Lung (tissue), 12 donors: Measurements from ENCODE around the gene ROCK2. TPM values are rescaled to one million over a fixed set of nuclear protein-coding genes. Genes with fewer than 3 reads are reported as not detected.

Experiments used
- ATAC-seq: fragments of 200-7000 bp; cut with Tn5 transposase; one replicate; pipeline ENCODE4 v1.9.1; 2020; ENCODE audit warnings: moderate number of reproducible peaks; ENCODE audit not compliant: insufficient read depth, low FRiP score
- DNase-seq, 3 donors: peaks; one replicate each; pipeline ENCODE4 v3.0.0-alpha.2; 2013 to 2017
- H3K27ac ChIP-seq, 2 donors: one replicate each; pipeline ENCODE4 v1.5.1; 2013; ENCODE audit warnings: mild to moderate bottlenecking in 2 of 2, moderate library complexity in 2 of 2, control low read depth in 1 of 2, inconsistent platforms in 1 of 2, low read depth in 1 of 2, low read length in 1 of 2
- H3K27me3 ChIP-seq, 3 donors: one replicate each; pipeline ENCODE4 v1.5.1; 2013; ENCODE audit warnings: low read length in 2 of 3; ENCODE audit not compliant: control insufficient read depth in 3 of 3, insufficient read depth in 3 of 3
- H3K36me3 ChIP-seq, 4 donors: one replicate each; pipeline ENCODE4 v1.5.1; 2013; ENCODE audit warnings: low read length in 4 of 4, mild to moderate bottlenecking in 1 of 4, moderate library complexity in 1 of 4; ENCODE audit not compliant: control insufficient read depth in 4 of 4, insufficient read depth in 4 of 4
- H3K4me1 ChIP-seq, 5 donors: one replicate each; pipeline ENCODE4 v1.5.1; 2013; ENCODE audit warnings: low read length in 5 of 5, mild to moderate bottlenecking in 2 of 5, moderate library complexity in 1 of 5; ENCODE audit not compliant: control insufficient read depth in 5 of 5, insufficient read depth in 5 of 5
- H3K4me3 ChIP-seq: one replicate; pipeline ENCODE4 v1.5.1; 2013; ENCODE audit warnings: mild to moderate bottlenecking, control low read depth, moderate library complexity
- H3K9ac ChIP-seq, 2 donors: one replicate each; pipeline ENCODE4 v1.5.1; 2013; ENCODE audit warnings: low read length in 2 of 2, control low read depth in 1 of 2; ENCODE audit not compliant: insufficient read depth in 1 of 2
- H3K9me3 ChIP-seq, 4 donors: one replicate each; pipeline ENCODE4 v1.5.1; 2013; ENCODE audit warnings: low read length in 3 of 4, mild to moderate bottlenecking in 1 of 4, moderate library complexity in 1 of 4; ENCODE audit not compliant: control insufficient read depth in 4 of 4, insufficient read depth in 3 of 4
- WGBS, 2 donors: extraction: QIAGEN DNeasy Blood & Tissue Kit; methylation state at CpG; one replicate each; pipeline ENCODE4 v1.1.7; 2013; 5-methylcytosine and 5-hydroxymethylcytosine counted together
- polyA plus RNA-seq, 2 donors: library from polyadenylated mRNA; stranded (reverse); fragments of 200-250 nt; gene quantifications; one replicate each; pipeline ENCODE4 v1.2.1, GENCODE V29; 2013
- total RNA-seq, 2 donors: library from RNA; depleted of rRNA in 1 of 2; stranded (reverse); fragments of >200 nt in 1 of 2; gene quantifications; one replicate each; pipeline ENCODE4 v1.2.1, GENCODE V29; 2014 to 2021
- TF ChIP-seq, protein P1 (sequence below): IDR thresholded peaks from 2 replicates; pipeline ENCODE4 v1.5.1; 2012; ENCODE audit warnings: mild to moderate bottlenecking; ENCODE audit errors: control extremely low read depth, extremely low read depth
- donor health status: control.
- donor health status: control.
- donor health status: Bipolar disorder and iron deficiency.
- donor health status: healthy.
- donor health status: DM: yes; HTN: yes; CAD: no.

Gene ROCK2
- total and polyA plus RNA-seq, 4 donors = 8.0 to 103 (median 28.7) TPM

DNA sequence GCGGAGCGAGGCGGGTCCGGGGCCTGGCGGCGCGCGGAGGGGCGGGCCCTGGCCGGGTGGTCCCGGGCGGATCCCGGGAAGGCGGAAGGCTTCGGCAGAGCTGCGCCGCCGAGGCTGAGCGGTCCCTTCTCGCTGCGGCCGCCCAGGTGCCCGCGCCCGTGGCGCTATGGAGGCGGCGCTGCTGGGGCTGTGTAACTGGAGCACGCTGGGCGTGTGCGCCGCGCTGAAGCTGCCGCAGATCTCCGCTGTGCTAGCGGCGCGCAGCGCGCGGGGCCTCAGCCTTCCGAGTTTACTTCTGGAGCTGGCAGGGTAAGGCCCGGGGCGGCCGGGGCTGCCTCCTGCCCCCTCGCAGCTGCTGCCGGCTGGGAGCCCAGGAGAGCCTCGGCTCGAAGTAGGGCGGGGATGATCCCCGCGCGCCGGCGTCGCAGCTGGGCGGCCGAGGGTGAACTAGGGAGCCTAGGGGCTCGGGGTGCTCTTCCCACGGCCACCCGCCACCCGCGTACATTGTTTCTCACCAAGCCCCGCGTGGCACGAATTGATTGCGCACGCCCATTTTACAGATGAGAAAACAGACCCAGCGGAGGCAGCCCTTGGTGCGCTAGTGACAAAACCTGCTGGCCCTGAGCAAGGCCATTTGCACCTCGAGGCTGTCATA, 188.9 kb downstream of the ROCK2 start, which contains the start of gene SLC66A3:
SLC66A3 (plus strand) TSS at position 87 of the 655 bp plus-strand sequence; CDS start at position 167, 80 bp downstream.
- Histone ChIP-seq H3K27me3 (peaks cover 0 to 2% (median 0%) of the 10 kb centered on the region in 3 donors), H3K4me3 (peak within 1 kb of the TSS; percentile 55), H3K36me3 (no peaks in the 10 kb centered on the region), H3K4me1 (peaks cover 0 to 15% (median 6%) of the 10 kb centered on the region in 5 donors), H3K9ac (peak within 1 kb of the TSS; percentile 25 to 28), H3K27ac (peak within 1 kb of the TSS; percentile 91 to 95), H3K9me3 (no peaks in the 10 kb centered on the region)
- ATAC-seq = no peak
- TF ChIP-seq, protein P1, sequence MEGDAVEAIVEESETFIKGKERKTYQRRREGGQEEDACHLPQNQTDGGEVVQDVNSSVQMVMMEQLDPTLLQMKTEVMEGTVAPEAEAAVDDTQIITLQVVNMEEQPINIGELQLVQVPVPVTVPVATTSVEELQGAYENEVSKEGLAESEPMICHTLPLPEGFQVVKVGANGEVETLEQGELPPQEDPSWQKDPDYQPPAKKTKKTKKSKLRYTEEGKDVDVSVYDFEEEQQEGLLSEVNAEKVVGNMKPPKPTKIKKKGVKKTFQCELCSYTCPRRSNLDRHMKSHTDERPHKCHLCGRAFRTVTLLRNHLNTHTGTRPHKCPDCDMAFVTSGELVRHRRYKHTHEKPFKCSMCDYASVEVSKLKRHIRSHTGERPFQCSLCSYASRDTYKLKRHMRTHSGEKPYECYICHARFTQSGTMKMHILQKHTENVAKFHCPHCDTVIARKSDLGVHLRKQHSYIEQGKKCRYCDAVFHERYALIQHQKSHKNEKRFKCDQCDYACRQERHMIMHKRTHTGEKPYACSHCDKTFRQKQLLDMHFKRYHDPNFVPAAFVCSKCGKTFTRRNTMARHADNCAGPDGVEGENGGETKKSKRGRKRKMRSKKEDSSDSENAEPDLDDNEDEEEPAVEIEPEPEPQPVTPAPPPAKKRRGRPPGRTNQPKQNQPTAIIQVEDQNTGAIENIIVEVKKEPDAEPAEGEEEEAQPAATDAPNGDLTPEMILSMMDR = no peak
- DNase-seq = peak in 1 of 3 donors; percentile 95
- WGBS, 2 donors = 2 to 5% methylated on average over 32 to 71 of the region's 71 CpGs

DNA sequence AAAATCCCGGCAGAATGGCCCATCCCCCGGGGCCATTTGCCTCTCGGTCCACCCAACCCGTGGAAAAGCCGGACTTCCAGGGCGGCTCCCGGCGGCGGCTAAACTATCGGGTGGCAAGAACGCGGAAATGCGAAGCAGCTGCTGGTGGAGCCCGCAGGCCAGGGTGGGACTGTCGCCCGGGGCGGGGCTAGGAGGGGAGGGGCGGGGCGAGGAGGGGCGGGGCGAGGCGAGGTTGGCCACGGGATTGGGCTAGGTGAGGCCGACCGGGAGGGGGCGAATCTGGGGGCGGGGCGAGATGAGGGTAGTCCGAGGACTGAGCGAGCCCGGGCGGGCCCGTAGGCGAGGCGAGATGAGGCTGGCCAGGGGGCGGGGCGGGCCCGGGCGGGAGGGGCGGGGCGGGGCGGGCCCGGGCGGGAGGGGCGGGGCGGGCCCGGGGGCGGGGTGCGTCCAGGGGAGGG, 189.5 kb downstream of the ROCK2 start:
- DNase-seq (peak; percentile 97 to 99 (median 98)), ATAC-seq (peak; percentile 92)
- Histone ChIP-seq H3K36me3 (no peaks in the 10 kb centered on the region), H3K9ac (no peak overlapping the region), H3K27ac (peak overlapping the region; percentile 91 to 95), H3K9me3 (no peaks in the 10 kb centered on the region), H3K4me3 (no peak overlapping the region), H3K27me3 (peaks cover 0 to 2% (median 0%) of the 10 kb centered on the region in 3 donors), H3K4me1 (peaks cover 0 to 15% (median 6%) of the 10 kb centered on the region in 5 donors)
- 0 to 3% methylated on average over 15 to 44 of the region's 49 CpGs for WGBS, 2 donors
- TF ChIP-seq, protein P1 = no peak

DNA sequence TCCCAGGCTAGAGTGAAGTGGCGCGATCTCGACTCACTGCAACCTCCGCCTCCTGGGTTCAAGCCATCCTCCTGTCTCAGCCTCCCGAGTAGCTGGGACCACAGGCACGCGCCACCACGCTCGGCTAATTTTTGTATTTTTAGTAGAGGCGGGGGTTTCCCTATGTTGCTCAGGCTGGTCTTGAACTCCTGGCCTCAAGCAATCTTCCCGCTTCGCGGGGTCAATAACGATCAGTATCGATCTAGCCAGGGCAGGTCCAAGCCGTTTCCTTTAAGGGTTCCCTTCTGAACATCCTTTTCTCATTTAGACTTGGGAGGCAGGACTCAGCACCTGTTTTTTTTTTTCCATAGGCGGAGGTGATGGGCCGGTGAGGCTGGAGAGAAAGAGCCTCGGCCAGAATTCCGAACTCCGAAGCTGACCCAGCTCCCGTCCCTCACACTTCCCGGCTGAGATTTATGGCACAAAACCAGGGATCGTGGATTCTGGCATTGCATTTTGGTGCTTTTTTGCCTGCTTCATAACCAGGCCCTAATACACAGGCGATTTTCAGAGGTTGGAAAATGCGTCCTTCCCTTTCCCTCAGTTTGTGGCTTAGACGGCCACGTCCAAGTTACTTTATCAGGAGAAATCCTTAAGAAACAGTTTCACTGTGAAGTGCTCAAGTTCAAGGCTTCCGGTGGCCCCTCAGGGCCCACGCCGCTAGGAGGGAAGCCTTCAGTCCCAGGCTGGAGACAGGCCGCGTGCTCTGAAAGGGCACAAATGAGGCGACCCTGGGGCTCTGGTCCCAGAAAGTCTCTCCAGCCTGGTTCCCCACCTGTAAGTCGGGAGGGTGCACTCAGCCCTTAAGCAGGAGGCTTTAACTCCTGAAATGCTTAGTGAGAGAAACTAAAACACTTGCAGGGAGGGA, 190.2 kb downstream of the ROCK2 start:
- no peaks in the 10 kb centered on the region for H3K9me3 ChIP-seq
- H3K9ac ChIP-seq = no peak overlapping the region
- H3K4me3 ChIP-seq = no peak overlapping the region
- H3K36me3 ChIP-seq = no peaks in the 10 kb centered on the region
- ATAC-seq (no peak), DNase-seq (peak in 1 of 3 donors; percentile 53)
- peak overlapping the region; percentile 91 to 95 for H3K27ac ChIP-seq
- H3K27me3 ChIP-seq = peaks cover 0 to 2% (median 0%) of the 10 kb centered on the region in 3 donors
- WGBS, 2 donors = 59 to 60% methylated on average over 35 of the region's 35 CpGs
- TF ChIP-seq, protein P1 = no peak
- H3K4me1 ChIP-seq = peaks cover 0 to 15% (median 6%) of the 10 kb centered on the region in 5 donors
